K562 (cell line): ENCODE data around the gene SPATA21. TPM values are rescaled to one million over a fixed set of nuclear protein-coding genes. Genes with fewer than 3 reads are reported as not detected.

ENCODE experiments used
- FIP1L1 ChIP-seq: fragments of 200-400 bp; formaldehyde crosslinking; IDR thresholded peaks from 2 replicates; pipeline ENCODE4 v1.6.1; 2018; ENCODE audit warnings: mild to moderate bottlenecking, low read depth, low read length; ENCODE audit not compliant: poor library complexity, severe bottlenecking
- HMG20A ChIP-seq: fragments of 450-650 bp; formaldehyde crosslinking; conservative IDR thresholded peaks from 2 replicates; pipeline ENCODE4 v1.4.0; 2020; ENCODE audit warnings: mild to moderate bottlenecking, mixed read lengths
- HNRNPLL ChIP-seq: fragments of 200-400 bp; formaldehyde crosslinking; IDR thresholded peaks from 2 replicates; pipeline ENCODE4 v1.6.1; 2017; ENCODE audit warnings: low read length, low read depth, mild to moderate bottlenecking; ENCODE audit not compliant: poor library complexity, severe bottlenecking
- KAT8 ChIP-seq: fragments of 450-650 bp; IDR thresholded peaks from 2 replicates; pipeline ENCODE4 v1.6.1; 2016; ENCODE audit warnings: low read depth, mild to moderate bottlenecking
- KDM4B ChIP-seq, 2 experiments: fragments of 450-650 bp in 1 of 2; sonication (generic) in 1 of 2; IDR thresholded peaks; 2 replicates each; pipeline ENCODE4 v1.6.1; 2016 to 2017; ENCODE audit warnings: borderline replicate concordance in 2 of 2, antibody characterized with exemption in 1 of 2, low read depth in 1 of 2, mild to moderate bottlenecking in 1 of 2
- KHSRP ChIP-seq: fragments of 450-650 bp; IDR thresholded peaks from 2 replicates; pipeline ENCODE4 v1.6.1; 2017
- L3MBTL2 ChIP-seq: fragments of 450-650 bp; IDR thresholded peaks from 2 replicates; pipeline ENCODE4 v1.6.1; 2016; ENCODE audit warnings: mild to moderate bottlenecking, moderate library complexity
- LEF1 ChIP-seq: fragments of 450-650 bp; IDR thresholded peaks from 2 replicates; pipeline ENCODE4 v1.6.1; 2016; ENCODE audit warnings: mild to moderate bottlenecking
- MAFG ChIP-seq: fragments of 450-650 bp; conservative IDR thresholded peaks from 2 replicates; pipeline ENCODE4 v1.6.1; 2016; ENCODE audit warnings: missing genetic modification characterization, missing compliant biosample characterization
- MCM3 ChIP-seq: fragments of 450-650 bp; IDR thresholded peaks from 2 replicates; pipeline ENCODE4 v1.6.1; 2016
- RBM15 ChIP-seq: fragments of 200-400 bp; formaldehyde crosslinking; IDR thresholded peaks from 2 replicates; pipeline ENCODE4 v1.6.1; 2018; ENCODE audit warnings: mild to moderate bottlenecking, low read length, moderate library complexity; ENCODE audit not compliant: insufficient read depth
- SAP30 ChIP-seq: fragments of 200-600 bp; sonication (generic); IDR thresholded peaks from 2 replicates; pipeline ENCODE4 v1.6.1; 2012; ENCODE audit warnings: borderline replicate concordance, low read depth, mild to moderate bottlenecking, moderate library complexity, low read length, control low read depth, inconsistent platforms; ENCODE audit not compliant: insufficient read depth, poor library complexity, severe bottlenecking
- TOE1 ChIP-seq, 2 experiments: fragments of 450-650 bp in 1 of 2; sonication (generic) in 1 of 2; formaldehyde crosslinking in 1 of 2; IDR thresholded peaks; 2 replicates each; pipeline versions ENCODE4 v1.7.1 to v1.8.0; 2016 to 2022; ENCODE audit warnings: borderline replicate concordance in 2 of 2, mild to moderate bottlenecking in 2 of 2, antibody characterized with exemption in 1 of 2, inconsistent platforms in 1 of 2, low read depth in 1 of 2, missing genetic modification reagents in 1 of 2, moderate library complexity in 1 of 2
- ZFP36 ChIP-seq: fragments of 150-350 bp; IDR thresholded peaks from 2 replicates; pipeline ENCODE4 v1.6.1; 2018; ENCODE audit warnings: low read length, low read depth; ENCODE audit not compliant: partially characterized antibody
- ZNF124 ChIP-seq: sonication (generic); formaldehyde crosslinking; IDR thresholded peaks from 2 replicates; pipeline ENCODE4 v1.8.1; 2022; ENCODE audit warnings: missing genetic modification reagents
- ZNF146 ChIP-seq: IDR thresholded peaks from one replicate; pipeline ENCODE4 v1.6.1; 2018; ENCODE audit warnings: missing compliant biosample characterization; ENCODE audit not compliant: unreplicated experiment
- ZNF274 ChIP-seq: IDR thresholded peaks from 2 replicates; pipeline ENCODE4 v1.6.1; 2011; ENCODE audit warnings: low read depth, mild to moderate bottlenecking, low read length, moderate library complexity, borderline replicate concordance
- ZNF561 ChIP-seq: fragments of 450-650 bp; formaldehyde crosslinking; conservative IDR thresholded peaks from 2 replicates; pipeline ENCODE4 v1.4.0; 2020; ENCODE audit warnings: mild to moderate bottlenecking, moderate library complexity
- polyA plus RNA-seq, 8 experiments: library from polyadenylated mRNA; depleted of rRNA in 4 of 8; stranded (reverse) in 5 of 8; unstranded in 3 of 8; fragments of >200 nt; fragmentation: Nextera tagmentation in 2 of 8; fragmentation: Illumina TruSeq in 1 of 8; extraction: Ambion mirVana in 2 of 8; extraction: Trizol in 1 of 8; gene quantifications; 2 replicates each; pipeline versions ENCODE4 v1.2.1 to v1.2.3, GENCODE V29; 2011 to 2014; ENCODE audit warnings: inconsistent platforms in 1 of 8, missing spikeins in 1 of 8
- total RNA-seq, 7 experiments: library from RNA; depleted of rRNA in 6 of 7; stranded (reverse); fragments of >200 nt in 6 of 7; fragmentation: Illumina TruSeq in 2 of 7; extraction: Trizol in 2 of 7; gene quantifications; 2 replicates each; pipeline versions ENCODE4 v1.2.1 to v1.2.3, GENCODE V29; 2011 to 2021; ENCODE audit warnings: low replicate concordance in 1 of 7
- TF ChIP-seq, protein P1 (sequence below): sonication (generic); formaldehyde crosslinking; IDR thresholded peaks from 2 replicates; pipeline ENCODE4 v1.8.0; 2023; ENCODE audit warnings: mild to moderate bottlenecking, missing genetic modification reagents
- TF ChIP-seq, protein P2 (sequence below): IDR thresholded peaks from 2 replicates; pipeline ENCODE4 v1.6.1; 2014; ENCODE audit warnings: antibody characterized with exemption
- TF ChIP-seq, protein P3 (sequence below), 2 experiments: IDR thresholded peaks in 1 of 2; conservative IDR thresholded peaks in 1 of 2; 2 replicates each; pipeline ENCODE4 v1.6.1; 2016; ENCODE audit warnings: low read depth in 2 of 2, mild to moderate bottlenecking in 1 of 2, missing compliant biosample characterization in 1 of 2, missing genetic modification characterization in 1 of 2, moderate library complexity in 1 of 2

SPATA21 gene
- total and polyA plus RNA-seq, 9 of the 15 experiments (the other 6 are each of a cell fraction or from before 2014, with no cell fraction given): 0.10 to 0.36 (median 0.13) TPM; not detected in 3

DNA sequence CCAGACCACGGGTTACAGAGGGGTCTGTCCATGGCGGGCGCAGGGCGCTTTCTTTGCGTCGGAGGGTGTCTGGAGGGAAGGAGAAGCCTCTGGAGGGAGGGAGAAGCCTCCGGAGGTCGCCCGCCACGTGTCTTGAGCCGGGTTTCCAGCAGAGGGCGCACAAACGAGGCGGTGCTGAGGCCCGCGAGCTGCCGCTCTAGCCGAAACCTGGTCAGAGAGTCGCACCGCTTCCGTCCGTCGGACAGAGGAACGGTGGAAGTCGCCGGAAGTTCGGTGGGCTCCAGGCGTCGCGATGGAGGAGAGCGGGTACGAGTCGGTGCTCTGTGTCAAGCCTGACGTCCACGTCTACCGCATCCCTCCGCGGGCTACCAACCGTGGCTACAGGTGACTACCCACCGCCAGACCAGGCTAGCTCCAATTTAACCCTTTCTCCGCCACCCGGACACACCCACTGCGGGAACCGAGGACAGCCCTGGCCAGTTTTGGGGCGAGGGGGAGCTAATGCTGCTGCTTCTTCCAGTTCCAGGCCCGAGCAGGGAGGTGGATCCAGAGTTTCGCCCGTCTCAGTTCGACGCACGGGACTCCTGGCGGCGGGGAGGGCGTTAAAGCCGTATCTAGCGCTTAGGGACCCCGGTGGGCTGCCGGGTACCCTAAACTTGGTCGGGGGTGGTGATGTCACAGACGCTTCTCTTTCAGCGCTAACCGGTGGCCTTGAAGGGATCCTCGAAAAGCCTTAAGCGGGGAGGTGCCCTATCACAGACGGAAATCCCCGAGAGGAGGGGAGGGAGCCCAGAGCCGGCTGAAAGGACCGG is 3.5 kb upstream of the SPATA21 start, which contains the start of gene NECAP2 (continued):
- TF ChIP-seq ZNF146 (CRISPR knock-in tag): no peak
- peak; percentile 49 for TF ChIP-seq HNRNPLL
- TF ChIP-seq KHSRP: no peak
- no peak for TF ChIP-seq ZNF561
- no peak for TF ChIP-seq ZNF274
- TF ChIP-seq FIP1L1: peak; percentile 68
- no peak for TF ChIP-seq MAFG (tag)
- TF ChIP-seq MCM3: no peak
- TF ChIP-seq, protein P1, sequence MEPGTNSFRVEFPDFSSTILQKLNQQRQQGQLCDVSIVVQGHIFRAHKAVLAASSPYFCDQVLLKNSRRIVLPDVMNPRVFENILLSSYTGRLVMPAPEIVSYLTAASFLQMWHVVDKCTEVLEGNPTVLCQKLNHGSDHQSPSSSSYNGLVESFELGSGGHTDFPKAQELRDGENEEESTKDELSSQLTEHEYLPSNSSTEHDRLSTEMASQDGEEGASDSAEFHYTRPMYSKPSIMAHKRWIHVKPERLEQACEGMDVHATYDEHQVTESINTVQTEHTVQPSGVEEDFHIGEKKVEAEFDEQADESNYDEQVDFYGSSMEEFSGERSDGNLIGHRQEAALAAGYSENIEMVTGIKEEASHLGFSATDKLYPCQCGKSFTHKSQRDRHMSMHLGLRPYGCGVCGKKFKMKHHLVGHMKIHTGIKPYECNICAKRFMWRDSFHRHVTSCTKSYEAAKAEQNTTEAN (CRISPR knock-in tag): no peak
- peak; percentile 94 for TF ChIP-seq SAP30
- TF ChIP-seq LEF1: no peak; the same call in 1 of the 2 replicates
- no peak for TF ChIP-seq KAT8
- peak; percentile 94 for TF ChIP-seq L3MBTL2
- no peak for TF ChIP-seq ZFP36
- no peak for TF ChIP-seq ZNF124 (CRISPR knock-in tag)
- TF ChIP-seq, protein P2, sequence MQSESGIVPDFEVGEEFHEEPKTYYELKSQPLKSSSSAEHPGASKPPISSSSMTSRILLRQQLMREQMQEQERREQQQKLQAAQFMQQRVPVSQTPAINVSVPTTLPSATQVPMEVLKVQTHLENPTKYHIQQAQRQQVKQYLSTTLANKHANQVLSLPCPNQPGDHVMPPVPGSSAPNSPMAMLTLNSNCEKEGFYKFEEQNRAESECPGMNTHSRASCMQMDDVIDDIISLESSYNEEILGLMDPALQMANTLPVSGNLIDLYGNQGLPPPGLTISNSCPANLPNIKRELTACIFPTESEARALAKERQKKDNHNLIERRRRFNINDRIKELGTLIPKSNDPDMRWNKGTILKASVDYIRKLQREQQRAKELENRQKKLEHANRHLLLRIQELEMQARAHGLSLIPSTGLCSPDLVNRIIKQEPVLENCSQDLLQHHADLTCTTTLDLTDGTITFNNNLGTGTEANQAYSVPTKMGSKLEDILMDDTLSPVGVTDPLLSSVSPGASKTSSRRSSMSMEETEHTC: peak; percentile 68
- TF ChIP-seq, protein P3, sequence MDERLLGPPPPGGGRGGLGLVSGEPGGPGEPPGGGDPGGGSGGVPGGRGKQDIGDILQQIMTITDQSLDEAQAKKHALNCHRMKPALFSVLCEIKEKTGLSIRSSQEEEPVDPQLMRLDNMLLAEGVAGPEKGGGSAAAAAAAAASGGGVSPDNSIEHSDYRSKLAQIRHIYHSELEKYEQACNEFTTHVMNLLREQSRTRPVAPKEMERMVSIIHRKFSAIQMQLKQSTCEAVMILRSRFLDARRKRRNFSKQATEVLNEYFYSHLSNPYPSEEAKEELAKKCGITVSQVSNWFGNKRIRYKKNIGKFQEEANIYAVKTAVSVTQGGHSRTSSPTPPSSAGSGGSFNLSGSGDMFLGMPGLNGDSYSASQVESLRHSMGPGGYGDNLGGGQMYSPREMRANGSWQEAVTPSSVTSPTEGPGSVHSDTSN (CRISPR knock-in tag; IDR thresholded peaks at IDR 0.05; ENCODE audit: low read depth): no peak
- TF ChIP-seq, protein P3 (tag; conservative IDR thresholded peaks at IDR 0.05; ENCODE audit: low read depth): no peak
- peak in 1 of 2 experiments; percentile 63; a peak in 1 of 4 replicates for TF ChIP-seq KDM4B (IDR thresholded peaks at IDR 0.05; ENCODE audit: borderline replicate concordance in 2 of 2, low read depth in 1 of 2)
- peak; percentile 81; the same call in 1 of the 2 replicates for TF ChIP-seq TOE1 (IDR thresholded peaks at IDR 0.05; ENCODE audit: borderline replicate concordance)
- 0 out of 2 replicates have a peak, but pooled peaks have one; percentile 35 for TF ChIP-seq TOE1 (CRISPR knock-in tag; IDR thresholded peaks at IDR 0.05; ENCODE audit: borderline replicate concordance, low read depth)
- TF ChIP-seq HMG20A (CRISPR knock-in tag): no peak
- TF ChIP-seq RBM15: no peak
